GM18511 (cell line): ENCODE results near the gene SLC17A1.

Experiments used
- ATAC-seq: cut with Tn5 transposase; IDR thresholded peaks from one replicate; pipeline ENCODE4 v1.9.1; 2021; ENCODE audit warnings: mild to moderate bottlenecking, moderate library complexity; ENCODE audit not compliant: unreplicated experiment

The SLC17A1 gene, protein sequence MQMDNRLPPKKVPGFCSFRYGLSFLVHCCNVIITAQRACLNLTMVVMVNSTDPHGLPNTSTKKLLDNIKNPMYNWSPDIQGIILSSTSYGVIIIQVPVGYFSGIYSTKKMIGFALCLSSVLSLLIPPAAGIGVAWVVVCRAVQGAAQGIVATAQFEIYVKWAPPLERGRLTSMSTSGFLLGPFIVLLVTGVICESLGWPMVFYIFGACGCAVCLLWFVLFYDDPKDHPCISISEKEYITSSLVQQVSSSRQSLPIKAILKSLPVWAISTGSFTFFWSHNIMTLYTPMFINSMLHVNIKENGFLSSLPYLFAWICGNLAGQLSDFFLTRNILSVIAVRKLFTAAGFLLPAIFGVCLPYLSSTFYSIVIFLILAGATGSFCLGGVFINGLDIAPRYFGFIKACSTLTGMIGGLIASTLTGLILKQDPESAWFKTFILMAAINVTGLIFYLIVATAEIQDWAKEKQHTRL

DNA sequence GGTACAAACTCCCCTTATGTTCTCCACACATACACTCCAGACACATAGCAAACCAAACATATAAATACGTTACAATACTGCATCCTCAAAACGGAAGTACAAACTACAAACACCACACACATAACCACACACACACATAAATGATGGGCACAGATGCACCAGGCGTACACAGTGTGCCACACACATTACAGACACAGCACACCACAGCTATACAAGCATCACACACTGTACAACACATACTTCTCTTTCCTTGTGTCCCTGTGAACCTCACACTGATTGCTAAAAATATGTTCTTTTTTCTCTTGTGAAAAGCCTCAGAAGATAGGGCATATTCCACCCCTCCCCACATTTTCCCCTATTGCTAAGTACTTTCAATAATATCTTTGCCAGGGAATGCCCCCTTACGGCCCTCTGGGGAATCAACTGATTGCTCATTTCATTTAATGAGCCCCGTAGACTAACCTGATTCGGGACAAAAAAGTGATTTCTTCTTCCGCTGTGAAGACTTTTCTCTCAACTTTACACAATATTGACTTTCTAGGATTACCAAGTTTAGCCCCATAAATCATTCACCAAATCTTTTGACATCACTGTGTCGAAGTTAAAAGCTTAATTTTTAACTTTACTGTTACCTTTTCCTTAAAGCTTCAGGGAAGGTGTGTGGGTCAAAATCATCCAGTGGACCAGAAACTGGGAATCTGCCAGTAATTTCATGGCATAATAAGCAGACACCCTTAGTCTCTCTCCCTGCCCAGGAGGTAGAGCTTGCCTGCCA is at the start of gene SLC17A1:
TSS of gene SLC17A1 (minus strand) at position 521 of the 775 bp plus-strand sequence. CDS start 1,495 bp downstream, outside the sequence.
- ATAC-seq: no peak

DNA sequence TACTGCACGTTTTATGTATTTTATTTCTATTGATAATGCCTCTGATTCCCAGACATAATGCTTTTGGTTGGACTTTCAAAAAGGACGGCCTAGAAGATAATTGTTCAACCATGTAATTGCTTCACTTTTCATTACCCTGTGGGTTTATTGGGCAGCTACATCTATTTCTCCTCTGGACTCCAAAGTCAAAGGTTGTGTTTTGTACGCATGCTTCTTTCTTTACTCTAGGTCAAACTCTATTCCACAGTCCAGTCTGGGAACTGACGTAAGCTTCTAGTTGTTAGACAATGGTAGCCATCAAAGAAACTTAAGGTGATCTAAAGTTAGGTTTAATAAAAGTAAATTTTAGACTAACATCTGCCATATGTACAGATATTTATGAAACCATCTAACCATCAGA is 48.7 kb upstream of the SLC17A1 start:
- no peak for ATAC-seq

DNA sequence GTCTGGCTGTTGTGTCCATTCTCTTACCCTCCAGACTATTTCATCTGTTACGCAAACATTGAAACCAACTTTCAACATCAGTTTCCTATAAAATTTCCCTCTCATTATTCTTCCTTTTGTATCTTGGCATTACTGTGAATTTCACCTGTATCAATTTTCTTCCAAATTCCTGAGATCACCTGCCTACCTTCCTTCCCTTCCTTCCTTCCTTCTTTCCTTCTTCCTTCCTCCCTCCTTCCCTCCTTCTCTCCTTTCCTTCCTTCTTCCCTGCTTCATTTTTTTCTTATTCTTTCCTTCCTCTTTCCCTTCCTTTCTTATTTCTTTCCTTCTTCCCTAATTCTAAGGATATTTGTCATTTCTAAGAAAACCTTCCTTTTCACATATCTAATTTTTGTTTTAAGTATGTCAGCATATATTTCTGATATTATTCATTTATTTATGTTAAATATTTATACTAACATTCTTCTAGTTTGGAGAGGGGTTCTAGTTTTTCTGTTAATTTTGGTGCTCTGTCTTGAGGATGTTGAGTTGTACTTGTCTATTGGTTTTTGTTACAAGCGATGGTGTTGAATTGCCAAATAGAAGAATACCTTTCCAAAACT is 47.0 kb upstream of the SLC17A1 start:
- ATAC-seq: no peak

DNA sequence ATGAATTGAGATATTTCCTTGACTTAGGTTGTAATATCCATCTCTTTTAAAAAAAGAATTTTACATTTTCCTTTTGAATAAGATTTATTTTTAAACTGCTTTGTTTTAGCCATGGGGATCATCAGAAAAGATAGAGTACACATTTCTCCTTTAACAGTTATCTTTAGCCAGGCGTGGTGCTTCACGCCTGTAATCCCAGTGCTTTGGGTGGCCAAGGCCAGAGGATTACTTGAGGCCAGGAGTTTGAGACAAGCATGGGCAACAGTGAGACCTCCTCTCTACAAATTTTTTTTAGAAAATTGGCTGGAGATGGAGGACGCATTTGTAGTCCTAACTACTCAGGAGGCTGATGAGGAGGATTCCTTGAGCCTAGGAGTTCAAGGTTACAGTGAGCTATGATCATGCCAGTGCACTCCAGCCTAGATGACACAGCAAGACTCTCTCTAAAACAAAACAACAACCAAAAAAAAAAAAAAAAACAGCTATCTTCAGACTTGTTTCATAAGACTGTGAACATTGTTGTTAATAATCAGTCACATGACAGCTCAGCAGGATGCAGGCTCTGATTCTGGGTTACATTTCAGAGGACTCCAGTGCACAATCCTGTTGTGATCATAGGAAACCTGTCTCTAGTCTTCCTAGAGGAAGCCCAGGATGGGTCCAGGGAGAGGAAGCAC is 44.2 kb upstream of the SLC17A1 start:
- no peak for ATAC-seq

DNA sequence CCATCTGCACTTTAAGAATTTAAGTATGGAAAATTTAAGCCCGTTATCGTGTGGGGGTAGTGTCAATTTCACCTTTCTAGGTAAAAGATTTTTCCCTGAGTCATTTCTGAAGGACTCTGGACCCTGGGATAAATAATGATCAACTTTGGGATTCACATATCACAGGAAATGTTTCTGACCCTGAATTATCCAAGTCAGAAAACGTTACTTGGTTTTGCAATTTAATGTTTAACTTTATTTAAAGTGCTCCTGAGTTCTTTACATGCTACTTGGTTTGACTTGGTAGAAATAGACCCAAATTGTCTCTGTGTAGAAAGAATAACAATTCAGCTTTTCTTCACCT is 43.7 kb upstream of the SLC17A1 start:
- no peak for ATAC-seq

DNA sequence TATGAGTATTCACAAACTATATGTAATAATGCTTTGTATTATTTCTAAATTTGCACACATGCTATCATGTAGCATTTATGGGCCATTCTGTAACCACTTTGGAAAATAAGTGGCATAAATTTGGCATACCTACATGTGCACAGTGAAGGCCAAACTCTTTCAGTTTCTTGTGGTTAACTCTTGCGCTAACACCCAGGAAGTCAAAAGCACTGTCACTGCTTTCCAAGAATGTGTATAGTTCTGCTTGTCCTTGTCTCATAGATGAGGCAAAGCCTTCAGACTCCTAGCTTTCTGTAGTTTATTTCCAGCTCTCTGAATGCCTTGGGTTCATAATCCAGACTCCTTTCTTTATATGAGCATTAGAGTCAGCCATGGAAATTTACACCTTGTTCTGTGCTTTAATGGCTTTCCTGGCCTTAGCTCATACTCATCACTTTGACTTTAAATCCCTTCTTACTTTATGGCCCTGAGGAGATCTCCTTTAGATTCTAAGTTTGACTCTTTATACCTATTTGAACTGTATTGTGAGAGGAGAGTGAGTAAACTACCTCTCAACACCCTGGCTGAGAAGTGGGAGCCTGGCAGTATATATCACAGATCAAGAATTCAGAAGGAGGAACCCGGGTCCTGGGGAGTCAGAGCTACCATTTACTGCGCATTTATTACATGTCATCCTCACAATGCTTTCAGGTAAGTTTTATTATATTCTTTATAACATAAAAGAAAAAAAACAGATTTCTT is 43.1 kb upstream of the SLC17A1 start:
- ATAC-seq: no peak

DNA sequence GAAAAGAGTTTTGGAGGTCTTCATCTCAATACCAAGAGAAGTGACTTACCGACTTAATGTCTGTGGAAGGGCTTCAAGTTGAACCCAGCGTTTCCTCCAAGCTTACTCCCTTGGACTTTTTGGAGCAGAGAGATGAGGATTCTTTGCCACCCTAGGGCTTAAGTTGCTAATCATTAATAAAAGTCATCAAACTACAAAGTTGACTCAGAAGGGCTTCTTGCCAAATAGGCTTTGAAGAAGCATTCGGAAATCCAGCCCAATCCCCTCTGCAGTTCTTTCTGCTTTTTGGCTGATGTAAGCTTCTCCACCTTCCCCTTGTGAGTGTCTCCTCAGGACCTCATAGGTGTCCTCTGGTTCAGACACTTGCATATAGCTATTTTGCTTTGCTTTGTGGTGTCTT is 42.3 kb upstream of the SLC17A1 start, which contains the start of gene SLC17A3:
TSS of gene SLC17A3 (minus strand) at position 126 of the 400 bp plus-strand sequence. CDS start 5,856 bp downstream, outside the sequence.
- no peak for ATAC-seq

DNA sequence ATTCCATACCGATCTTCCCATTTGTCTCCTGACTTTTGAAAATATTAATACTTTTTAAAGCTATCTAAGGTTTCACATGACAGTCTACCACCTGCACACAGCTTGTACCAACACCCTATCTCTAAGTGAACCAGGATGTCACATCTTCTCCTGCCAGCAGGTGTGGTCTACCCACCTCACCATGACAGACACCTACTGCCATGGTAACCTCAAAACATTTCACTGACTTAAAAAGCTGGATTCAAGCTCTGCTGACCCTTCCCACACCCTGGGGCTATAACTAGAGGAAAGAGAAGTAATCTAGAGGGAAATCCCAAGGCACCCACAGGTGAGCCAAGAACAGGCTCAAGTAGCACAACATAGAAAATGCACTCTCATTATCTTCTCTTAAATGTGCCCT is 41.0 kb upstream of the SLC17A1 start:
- ATAC-seq: no peak

DNA sequence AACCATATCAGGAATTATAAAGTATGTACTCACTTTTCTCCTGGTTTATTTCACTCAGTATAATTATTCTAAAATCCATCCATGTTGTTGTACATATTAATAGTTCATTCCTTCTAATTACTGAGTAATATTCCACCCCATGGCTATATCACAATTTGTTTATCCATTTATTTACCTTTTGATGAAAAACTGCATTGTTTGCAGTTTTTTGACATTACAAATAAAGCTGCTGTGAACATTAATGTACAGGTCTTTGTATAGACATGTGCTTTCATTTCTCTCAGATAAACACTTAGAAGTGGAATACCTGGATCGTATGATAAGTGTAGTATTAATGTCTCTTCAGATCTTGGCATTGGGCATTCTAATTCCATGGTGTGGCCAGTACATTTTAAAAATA is 38.0 kb upstream of the SLC17A1 start:
- ATAC-seq: no peak

DNA sequence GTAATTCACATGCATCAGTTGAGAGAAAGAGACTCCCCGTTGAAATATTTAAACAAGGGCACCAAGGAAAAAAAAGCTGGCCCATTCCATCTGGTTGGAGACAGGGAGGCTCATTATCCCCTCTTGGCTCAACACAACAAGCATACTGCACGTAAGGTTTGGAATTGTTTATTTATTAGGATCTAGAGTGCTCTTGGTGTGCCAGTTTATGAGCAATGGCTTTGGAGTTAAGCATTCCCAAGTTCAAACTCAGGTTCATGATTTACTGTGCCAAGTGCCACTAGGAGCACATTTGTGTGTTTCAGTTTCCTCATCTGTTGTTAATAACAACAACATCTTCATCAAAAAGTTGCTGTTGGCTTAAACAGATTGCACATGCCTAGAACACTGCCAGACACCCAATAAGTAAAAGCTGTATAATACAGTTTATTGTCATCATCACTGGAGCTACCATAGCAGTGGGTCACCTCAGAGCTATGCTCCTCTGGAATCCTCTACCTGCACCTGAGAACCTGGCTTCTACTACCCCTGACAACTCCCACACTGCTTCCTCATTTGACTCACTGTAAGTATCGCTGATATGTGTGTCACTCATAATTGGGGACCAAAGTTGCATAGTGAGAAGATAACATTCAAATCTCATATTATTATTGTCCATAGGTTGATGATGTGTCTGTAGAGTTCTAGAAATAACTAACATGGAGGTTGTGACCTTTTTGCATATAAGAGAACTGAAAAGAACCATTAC is 36.8 kb upstream of the SLC17A1 start:
- ATAC-seq: no peak

DNA sequence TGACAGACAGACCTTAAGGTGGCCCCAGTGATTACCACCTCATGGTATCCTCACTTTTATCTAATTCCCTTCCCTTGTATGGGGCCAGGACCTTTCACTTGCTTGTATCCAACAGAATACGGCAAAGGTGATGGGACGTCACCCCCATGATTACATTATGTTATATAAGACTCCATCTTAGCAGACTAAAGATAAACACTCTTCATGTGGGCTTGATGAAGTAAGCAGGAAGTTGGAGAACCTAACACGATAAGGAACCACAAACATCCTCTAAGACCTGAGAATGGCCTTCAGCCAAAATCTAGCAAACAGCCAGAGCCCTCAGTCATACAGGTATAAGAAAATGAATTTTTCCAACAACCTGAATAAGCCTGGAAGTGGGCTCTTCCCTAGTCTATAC is 34.2 kb upstream of the SLC17A1 start:
- ATAC-seq: no peak

DNA sequence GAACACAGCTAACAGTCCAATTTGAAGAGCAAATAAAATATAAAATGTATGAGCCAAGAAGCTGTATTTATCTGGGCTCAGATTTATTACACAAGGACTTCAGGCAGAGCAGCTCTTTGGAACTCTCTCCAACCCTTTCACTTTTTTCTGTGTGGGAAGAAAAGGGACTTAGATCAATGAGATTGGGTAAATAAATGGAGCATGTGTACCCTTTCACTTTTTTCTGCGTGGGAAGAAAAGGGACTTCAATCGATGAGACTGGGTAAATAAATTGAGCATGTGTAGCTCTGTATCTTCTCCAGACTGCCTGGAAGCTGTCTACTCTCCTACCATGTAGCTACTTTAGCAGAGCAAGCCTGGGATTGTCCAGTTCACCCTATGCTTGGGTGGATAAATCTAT is 31.5 kb upstream of the SLC17A1 start:
- no peak for ATAC-seq

DNA sequence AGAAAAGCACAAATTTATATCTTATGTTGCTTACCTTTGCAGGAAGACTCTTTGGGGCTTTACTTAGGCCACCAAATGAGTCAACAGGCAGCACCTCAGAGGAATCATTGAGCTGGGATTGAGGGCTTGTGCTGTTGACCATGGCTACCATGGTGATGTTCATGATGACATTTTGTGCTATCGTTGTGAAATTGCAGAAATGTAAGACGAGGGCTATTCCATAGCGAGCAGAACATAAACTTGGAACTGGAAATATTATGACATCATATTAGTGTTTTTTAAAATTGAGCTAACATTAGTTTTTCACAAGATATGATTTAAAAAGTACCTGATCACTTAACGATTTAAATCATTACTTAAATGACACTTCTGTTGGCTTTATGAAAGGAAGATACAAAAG is 30.3 kb upstream of the SLC17A1 start:
- ATAC-seq: no peak

DNA sequence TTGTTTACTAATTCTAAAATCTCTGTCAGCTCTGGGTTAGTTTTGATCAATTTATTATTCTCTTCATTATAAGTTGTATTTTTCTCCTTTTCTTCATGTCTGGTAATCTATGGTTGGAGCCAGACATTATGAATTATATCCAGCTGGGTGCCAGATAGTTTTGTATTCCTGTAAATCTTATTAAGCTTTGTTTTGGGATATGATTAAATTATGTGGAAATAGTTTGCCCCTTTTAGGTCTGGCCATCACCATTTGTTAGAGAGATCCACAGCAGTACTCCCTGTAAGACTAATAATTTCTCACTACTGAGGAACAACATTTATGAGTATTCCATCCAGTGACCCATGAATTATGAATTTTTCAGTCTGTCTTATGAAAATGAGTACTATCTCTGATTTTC is 20.9 kb upstream of the SLC17A1 start:
- no peak for ATAC-seq

DNA sequence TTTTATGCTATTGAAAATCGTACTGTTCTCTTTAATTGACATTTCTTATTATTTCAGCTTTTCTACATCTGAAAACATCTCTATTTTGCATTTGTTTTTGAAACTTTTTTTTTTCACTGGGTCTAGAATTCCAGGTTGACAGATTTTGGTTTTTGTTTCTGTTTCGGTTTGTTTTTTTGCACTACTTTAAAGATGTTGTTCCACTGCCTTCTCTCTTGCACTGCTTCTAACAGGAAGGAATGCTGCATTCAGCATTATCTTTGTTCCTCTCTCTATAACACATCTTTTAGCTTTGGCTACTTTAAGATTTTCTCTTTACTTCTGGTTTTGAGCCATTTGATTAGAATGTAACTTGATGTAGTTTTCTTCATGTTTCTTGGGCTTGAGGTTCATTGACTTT is 20.1 kb upstream of the SLC17A1 start:
- ATAC-seq: no peak

DNA sequence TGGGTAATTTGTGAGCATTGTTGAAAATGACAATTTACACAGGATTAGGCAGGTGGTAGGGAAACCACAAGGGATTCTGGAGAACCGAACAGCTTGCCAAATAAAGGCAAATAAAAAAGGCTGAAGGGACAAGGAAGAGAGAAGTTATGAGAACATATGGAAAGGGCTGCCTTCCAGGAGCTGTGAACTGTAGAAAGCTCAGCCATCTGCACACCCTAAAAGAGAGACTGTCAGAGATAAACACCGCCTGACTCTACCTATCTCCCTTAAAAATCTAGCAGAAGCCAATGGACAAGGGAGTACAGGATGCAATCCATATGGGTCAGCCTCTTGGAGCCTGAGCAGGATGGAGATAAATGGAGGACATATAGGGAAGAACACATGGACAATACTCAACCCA is 12.7 kb upstream of the SLC17A1 start:
- no peak for ATAC-seq

DNA sequence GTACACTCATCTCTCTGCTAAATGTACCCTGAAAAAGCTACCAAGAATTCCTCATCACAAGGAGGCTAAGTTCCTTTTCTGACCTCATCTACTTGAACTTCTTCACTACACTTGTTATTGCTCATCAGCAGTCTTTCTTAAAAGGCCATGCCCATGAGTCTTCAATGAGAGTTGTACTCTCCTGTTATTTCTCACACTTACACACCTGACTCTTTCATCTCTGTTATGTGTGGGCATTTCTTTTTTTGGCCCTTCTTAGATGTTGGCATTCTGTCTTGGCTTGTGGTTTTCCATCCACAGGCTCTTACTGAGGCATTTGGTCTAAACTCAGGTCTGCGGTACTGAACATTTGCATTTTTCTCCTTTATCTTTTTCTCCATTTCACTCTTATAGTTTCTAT is 10.7 kb upstream of the SLC17A1 start:
- ATAC-seq: no peak

DNA sequence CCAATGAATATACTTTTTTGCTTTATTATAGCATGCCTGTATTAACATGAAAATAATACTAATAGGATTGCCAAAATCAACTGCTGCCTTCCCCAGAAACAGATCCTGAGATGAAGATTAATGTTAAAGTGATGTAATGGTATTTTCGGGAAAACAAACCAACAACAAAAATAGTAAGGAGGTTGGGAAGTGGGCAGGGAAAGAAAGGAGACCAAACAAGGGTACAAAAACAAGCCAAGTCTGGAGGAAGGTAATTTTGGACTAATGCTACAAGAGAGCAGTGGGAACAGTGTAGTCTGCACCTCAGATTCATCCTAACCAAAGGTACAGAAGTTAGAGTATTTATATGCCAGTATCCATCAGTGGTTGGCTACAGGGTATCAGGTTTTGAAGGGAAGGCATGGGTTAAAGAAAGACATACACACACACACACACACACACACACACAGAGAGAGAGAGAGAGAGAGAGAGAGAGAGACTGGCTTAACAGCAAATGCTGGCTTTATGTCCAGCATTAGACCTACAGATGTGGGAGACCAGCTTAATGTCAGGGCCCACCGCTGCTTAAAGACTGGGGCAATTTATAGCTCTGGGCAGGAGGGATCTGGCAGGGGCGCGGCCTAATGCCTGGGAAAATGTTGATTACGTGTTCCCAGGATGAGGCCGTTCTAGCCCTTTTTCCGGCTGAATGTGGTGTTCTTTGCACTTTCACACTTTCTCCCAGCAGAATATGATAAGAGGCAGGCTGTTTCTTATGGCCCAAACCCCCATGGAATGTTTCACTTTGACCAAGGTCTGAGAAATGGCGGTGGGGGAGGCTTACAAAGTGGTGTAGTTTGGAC is 3.8 kb upstream of the SLC17A1 start:
- no peak for ATAC-seq

DNA sequence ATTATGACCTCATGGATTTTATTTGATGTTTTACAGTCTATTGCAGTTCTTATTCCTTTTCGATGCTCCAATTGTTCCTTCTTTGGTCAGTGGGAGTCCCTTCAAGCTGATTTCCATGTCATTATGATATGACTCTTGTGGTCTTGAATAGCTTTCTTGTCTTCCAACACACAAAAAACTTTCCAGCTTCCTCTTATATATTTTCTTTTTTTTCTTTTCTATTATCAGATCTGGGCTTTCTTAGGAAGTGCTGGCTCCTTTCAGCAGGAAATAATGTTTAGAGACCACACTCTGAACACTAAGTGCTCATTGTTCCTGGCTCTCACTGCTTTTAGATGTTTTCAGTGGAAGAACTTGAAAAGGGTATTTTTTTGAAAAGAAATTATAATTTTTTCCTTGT is 3.1 kb upstream of the SLC17A1 start:
- no peak for ATAC-seq
